UCSD-AML1 (cell line): ENCODE results near the gene KCNIP1.

Source experiments
- DNase-seq: peaks from one replicate; lab custom pipeline; 2025; ENCODE audit not compliant: unreplicated experiment; lab: John Stamatoyannopoulos, UW

KCNIP1 gene

GRCh38 chr5:170508036-170508435 lies 4.2 kb downstream of the KCNIP1 start:
- DNase-seq, result no peak

GRCh38 chr5:170508660-170509347 lies 5.0 kb downstream of the KCNIP1 start:
- DNase-seq, result no peak

- DNase-seq, result no peak
These were observed 5.5 kb downstream of the KCNIP1 start for GRCh38 chr5:170509348-170509660.

GRCh38 chr5:170510126-170510525 lies 6.3 kb downstream of the KCNIP1 start:
- DNase-seq, result no peak

- no peak for DNase-seq
These were observed 6.7 kb downstream of the KCNIP1 start for GRCh38 chr5:170510559-170510958.

- no peak for DNase-seq
These were observed 7.9 kb downstream of the KCNIP1 start for GRCh38 chr5:170511551-170512258.

- DNase-seq, result no peak
These were observed 10.2 kb downstream of the KCNIP1 start for GRCh38 chr5:170513856-170514525.

- no peak for DNase-seq
These were observed 13.6 kb downstream of the KCNIP1 start for GRCh38 chr5:170517411-170517810.

GRCh38 chr5:170518277-170518676 lies 14.5 kb downstream of the KCNIP1 start:
- no peak for DNase-seq

- DNase-seq, result no peak
These were observed 15.7 kb downstream of the KCNIP1 start for GRCh38 chr5:170519549-170519948.

- DNase-seq, result no peak
These were observed 16.6 kb downstream of the KCNIP1 start for GRCh38 chr5:170520372-170520771.

GRCh38 chr5:170522211-170523141 lies 18.7 kb downstream of the KCNIP1 start:
- no peak for DNase-seq

- no peak for DNase-seq
These were observed 19.3 kb downstream of the KCNIP1 start for GRCh38 chr5:170523142-170523551.

- no peak for DNase-seq
These were observed 20.0 kb downstream of the KCNIP1 start for GRCh38 chr5:170523830-170524229.

- DNase-seq, result no peak
These were observed 20.8 kb downstream of the KCNIP1 start for GRCh38 chr5:170524576-170524975.

GRCh38 chr5:170525470-170526211 lies 21.8 kb downstream of the KCNIP1 start:
- no peak for DNase-seq

- DNase-seq, result no peak
These were observed 24.2 kb downstream of the KCNIP1 start for GRCh38 chr5:170527991-170528390.

GRCh38 chr5:170528976-170529375 lies 25.2 kb downstream of the KCNIP1 start:
- DNase-seq, result no peak

- no peak for DNase-seq
These were observed 29.1 kb downstream of the KCNIP1 start for GRCh38 chr5:170532935-170533334.

- DNase-seq, result no peak
These were observed 29.6 kb downstream of the KCNIP1 start for GRCh38 chr5:170533383-170533782.

- DNase-seq, result no peak
These were observed 30.4 kb downstream of the KCNIP1 start for GRCh38 chr5:170534177-170534576.
